Activated CD4-positive, CD25-positive, alpha-beta regulatory T cell treated with anti-CD3 and anti-CD28 coated beads, Interleukin-2, amount 50 U/mL, for 72 hours (primary cell): ENCODE data around the gene PDE1A.
"Not testable (repeated sequence)": the region's sequence is repeated elsewhere in the genome, so short reads cannot be mapped to it uniquely, and the experiment has no call there.

ENCODE experiments used
- DNase-seq: peaks from one replicate; pipeline ENCODE4 v3.0.0; 2021

The PDE1A gene

GRCh38 chr2:182351427-182351826, 75.4 kb downstream of the PDE1A start:
- DNase-seq, result no peak

GRCh38 chr2:182349268-182349667, 77.6 kb downstream of the PDE1A start:
- no peak for DNase-seq

GRCh38 chr2:182345384-182345783, 81.5 kb downstream of the PDE1A start:
- no peak for DNase-seq

GRCh38 chr2:182330451-182331305, 96.2 kb downstream of the PDE1A start:
- no peak for DNase-seq

GRCh38 chr2:182324665-182325064, 102.2 kb downstream of the PDE1A start:
- no peak for DNase-seq

- DNase-seq, result no peak
Observed at GRCh38 chr2:182321096-182321495, 105.7 kb downstream of the PDE1A start.

GRCh38 chr2:182319556-182320505, 107.0 kb downstream of the PDE1A start:
- no peak for DNase-seq

GRCh38 chr2:182318466-182319220, 108.2 kb downstream of the PDE1A start:
- DNase-seq, result no peak

- no peak for DNase-seq
Observed at GRCh38 chr2:182316950-182317349, 109.9 kb downstream of the PDE1A start.

GRCh38 chr2:182302972-182303371, 123.9 kb downstream of the PDE1A start:
- no peak for DNase-seq

- DNase-seq, result no peak
Observed at GRCh38 chr2:182302174-182302573, 124.7 kb downstream of the PDE1A start.

GRCh38 chr2:182301093-182301492, 125.7 kb downstream of the PDE1A start:
- no peak for DNase-seq

- DNase-seq, result no peak
Observed at GRCh38 chr2:182300608-182301007, 126.2 kb downstream of the PDE1A start.

GRCh38 chr2:182299632-182300031, 127.2 kb downstream of the PDE1A start:
- no peak for DNase-seq

- no peak for DNase-seq
Observed at GRCh38 chr2:182298456-182298855, 128.4 kb downstream of the PDE1A start.

GRCh38 chr2:182291296-182291695, 135.5 kb downstream of the PDE1A start:
- DNase-seq, result no peak

- DNase-seq, result no peak
Observed at GRCh38 chr2:182283512-182283911, 143.3 kb downstream of the PDE1A start.

- DNase-seq, result no peak
Observed at GRCh38 chr2:182281276-182281675, 145.6 kb downstream of the PDE1A start.

- no peak for DNase-seq
Observed at GRCh38 chr2:182280118-182280517, 146.7 kb downstream of the PDE1A start.

GRCh38 chr2:182276662-182277061, 150.2 kb downstream of the PDE1A start:
- DNase-seq, result not testable (repeated sequence)

GRCh38 chr2:182267971-182268370, 158.9 kb downstream of the PDE1A start:
- no peak for DNase-seq

GRCh38 chr2:182266909-182267308, 159.9 kb downstream of the PDE1A start:
- DNase-seq, result no peak

GRCh38 chr2:182265718-182266117, 161.1 kb downstream of the PDE1A start:
- DNase-seq, result no peak
